Measurements from ENCODE around the gene ZNF398. TPM values are rescaled to one million over a fixed set of nuclear protein-coding genes. Genes with fewer than 3 reads are reported as not detected.
A peak's percentile ranks its signal among the peaks of the same experiment; 100 is the strongest.

ZNF398 gene
- total RNA-seq, 1 donor from 2014 or later: 16.6 TPM

DNA sequence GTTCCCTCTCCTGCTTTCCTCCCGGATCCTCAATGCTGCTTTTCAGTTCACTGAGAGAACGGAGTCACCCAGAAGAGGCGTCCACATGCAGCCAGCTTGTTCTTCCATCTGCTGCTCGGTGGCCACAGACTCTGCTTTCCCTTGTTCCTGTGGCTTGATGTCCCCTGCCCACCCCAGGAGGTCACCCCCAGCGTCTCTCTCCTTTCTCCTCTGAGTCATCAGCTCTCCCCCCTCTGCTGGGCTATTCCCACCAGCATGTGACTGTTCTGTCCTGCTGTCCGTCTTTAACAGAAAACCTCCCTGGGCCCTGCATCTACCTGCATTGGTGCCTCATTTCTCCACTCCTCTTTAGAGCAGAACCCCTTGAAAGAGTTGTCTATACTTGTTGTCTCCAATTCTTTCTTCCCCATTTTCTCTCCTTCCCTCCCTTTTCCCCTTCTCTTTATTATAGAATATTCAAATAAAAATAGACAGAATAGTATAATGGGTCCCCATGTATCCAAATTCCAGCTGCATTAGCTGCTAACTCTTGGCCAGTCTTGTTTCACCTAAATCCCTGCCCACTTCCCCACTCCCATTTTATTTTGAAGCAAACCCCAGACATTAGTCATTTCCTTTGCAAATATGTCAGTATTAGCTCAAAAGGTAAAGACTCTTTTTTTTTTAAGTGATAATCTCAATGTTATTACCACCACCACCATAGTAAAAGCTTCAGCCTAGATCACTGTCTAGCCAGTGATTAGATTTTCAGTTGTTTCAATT, 52.2 kb downstream of the ZNF398 start:
- H3K36me3 ChIP-seq (ENCODE audit: insufficient read depth, low read length): peaks cover 35% of the 10 kb centered on the region
- Mint-ChIP-seq H3K4me3 (ENCODE audit: unreplicated experiment) (peak overlapping the region; percentile 71), H3K27ac (ENCODE audit: unreplicated experiment) (peak overlapping the region; percentile 89), H3K27me3 (ENCODE audit: low read depth, unreplicated experiment) (no peaks in the 10 kb centered on the region), H3K4me1 (ENCODE audit: low read depth, unreplicated experiment) (peaks cover 50% of the 10 kb centered on the region), H3K36me3 (ENCODE audit: low read depth, unreplicated experiment) (peaks cover 37% of the 10 kb centered on the region), H3K9me3 (ENCODE audit: unreplicated experiment) (peaks cover 2% of the 10 kb centered on the region)
- H3K4me3 ChIP-seq (ENCODE audit: insufficient read depth, low read depth, low read length): no peak overlapping the region
- peak overlapping the region; percentile 10 for H3K9ac ChIP-seq (ENCODE audit: low read length)
- H4K20me1 ChIP-seq (ENCODE audit: insufficient read depth, low read length): peaks cover 56% of the 10 kb centered on the region
- peak overlapping the region; percentile 71 for H3K27ac ChIP-seq (ENCODE audit: low read depth, low read length)
- TF ChIP-seq, protein P1, sequence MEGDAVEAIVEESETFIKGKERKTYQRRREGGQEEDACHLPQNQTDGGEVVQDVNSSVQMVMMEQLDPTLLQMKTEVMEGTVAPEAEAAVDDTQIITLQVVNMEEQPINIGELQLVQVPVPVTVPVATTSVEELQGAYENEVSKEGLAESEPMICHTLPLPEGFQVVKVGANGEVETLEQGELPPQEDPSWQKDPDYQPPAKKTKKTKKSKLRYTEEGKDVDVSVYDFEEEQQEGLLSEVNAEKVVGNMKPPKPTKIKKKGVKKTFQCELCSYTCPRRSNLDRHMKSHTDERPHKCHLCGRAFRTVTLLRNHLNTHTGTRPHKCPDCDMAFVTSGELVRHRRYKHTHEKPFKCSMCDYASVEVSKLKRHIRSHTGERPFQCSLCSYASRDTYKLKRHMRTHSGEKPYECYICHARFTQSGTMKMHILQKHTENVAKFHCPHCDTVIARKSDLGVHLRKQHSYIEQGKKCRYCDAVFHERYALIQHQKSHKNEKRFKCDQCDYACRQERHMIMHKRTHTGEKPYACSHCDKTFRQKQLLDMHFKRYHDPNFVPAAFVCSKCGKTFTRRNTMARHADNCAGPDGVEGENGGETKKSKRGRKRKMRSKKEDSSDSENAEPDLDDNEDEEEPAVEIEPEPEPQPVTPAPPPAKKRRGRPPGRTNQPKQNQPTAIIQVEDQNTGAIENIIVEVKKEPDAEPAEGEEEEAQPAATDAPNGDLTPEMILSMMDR (IDR thresholded peaks at IDR 0.05; ENCODE audit: insufficient read depth, low read depth, low read length): no peak
- TF ChIP-seq EZH2 (IDR thresholded peaks at IDR 0.05; ENCODE audit: insufficient read depth, low read length): no peak
- peaks cover 75% of the 10 kb centered on the region for H3K79me2 ChIP-seq (ENCODE audit: insufficient read depth, low read length)
- peaks cover 32% of the 10 kb centered on the region for H3K4me1 ChIP-seq (ENCODE audit: insufficient read depth, low read length)
- no peak overlapping the region for H2AFZ ChIP-seq (ENCODE audit: low read depth, low read length)
- H3K4me2 ChIP-seq (ENCODE audit: low read length): peak overlapping the region; percentile 37
- FAIRE-seq (no peak), DNase-seq (ENCODE audit: low read depth) (peak; percentile 52)
- no peaks in the 10 kb centered on the region for H3K9me3 ChIP-seq (ENCODE audit: insufficient read depth, low read depth, low read length)
- no peaks in the 10 kb centered on the region for H3K27me3 ChIP-seq (ENCODE audit: insufficient read depth, low read length)

DNA sequence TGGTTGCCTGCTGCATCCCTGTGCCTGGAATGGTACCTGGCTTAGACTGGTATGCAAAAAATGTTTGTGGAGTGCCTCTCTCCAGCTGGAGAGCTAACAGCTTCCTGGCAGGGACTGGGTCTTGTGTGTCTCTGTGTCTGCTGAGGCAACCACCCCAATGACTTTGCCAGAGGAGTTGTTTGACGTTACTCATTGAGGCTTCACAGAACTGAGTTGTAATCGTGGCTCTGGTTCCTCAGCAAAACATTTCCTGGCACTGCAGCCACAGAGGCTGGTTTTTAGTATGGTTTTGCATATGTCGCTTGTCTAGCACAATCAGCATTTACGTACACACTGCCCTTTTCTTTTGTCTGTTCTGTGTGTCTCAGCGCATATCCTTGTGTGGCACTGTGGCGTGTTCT, 55.6 kb downstream of the ZNF398 start:
- peak; percentile 55 for DNase-seq (ENCODE audit: low read depth)
- TF ChIP-seq, protein P1 (IDR thresholded peaks at IDR 0.05; ENCODE audit: insufficient read depth, low read depth, low read length): no peak
- TF ChIP-seq EZH2 (IDR thresholded peaks at IDR 0.05; ENCODE audit: insufficient read depth, low read length): no peak
- H3K27me3 Mint-ChIP-seq (ENCODE audit: low read depth, unreplicated experiment): no peaks in the 10 kb centered on the region
- Histone ChIP-seq H2AFZ (ENCODE audit: low read depth, low read length) (no peak overlapping the region), H3K36me3 (ENCODE audit: insufficient read depth, low read length) (peaks cover 52% of the 10 kb centered on the region), H3K9me3 (ENCODE audit: insufficient read depth, low read depth, low read length) (no peaks in the 10 kb centered on the region), H3K4me3 (ENCODE audit: insufficient read depth, low read depth, low read length) (no peak overlapping the region), H3K9ac (ENCODE audit: low read length) (peak overlapping the region; percentile 3), H3K79me2 (ENCODE audit: insufficient read depth, low read length) (peaks cover 68% of the 10 kb centered on the region), H3K4me2 (ENCODE audit: low read length) (no peak overlapping the region), H3K4me1 (ENCODE audit: insufficient read depth, low read length) (peaks cover 25% of the 10 kb centered on the region), H3K27me3 (ENCODE audit: insufficient read depth, low read length) (no peaks in the 10 kb centered on the region), H4K20me1 (ENCODE audit: insufficient read depth, low read length) (peaks cover 55% of the 10 kb centered on the region), H3K27ac (ENCODE audit: low read depth, low read length) (no peak overlapping the region)
- H3K27ac Mint-ChIP-seq (ENCODE audit: unreplicated experiment): peak overlapping the region; percentile 70
- H3K9me3 Mint-ChIP-seq (ENCODE audit: unreplicated experiment): peaks cover 2% of the 10 kb centered on the region
- peaks cover 47% of the 10 kb centered on the region for H3K4me1 Mint-ChIP-seq (ENCODE audit: low read depth, unreplicated experiment)
- H3K36me3 Mint-ChIP-seq (ENCODE audit: low read depth, unreplicated experiment): peaks cover 49% of the 10 kb centered on the region
- H3K4me3 Mint-ChIP-seq (ENCODE audit: unreplicated experiment): no peak overlapping the region
- no peak for FAIRE-seq

Measured in astrocyte (in vitro differentiated cells and primary cell).